ENCODE measurements around the gene RESF1. TPM values are rescaled to one million over a fixed set of nuclear protein-coding genes. Genes with fewer than 3 reads are reported as not detected.

The RESF1 gene
- total and polyA plus RNA-seq, 10 of the 15 experiments (the other 5 are each of a cell fraction or from before 2014, with no cell fraction given) = 18.9 to 81.8 (median 39.7) TPM

DNA sequence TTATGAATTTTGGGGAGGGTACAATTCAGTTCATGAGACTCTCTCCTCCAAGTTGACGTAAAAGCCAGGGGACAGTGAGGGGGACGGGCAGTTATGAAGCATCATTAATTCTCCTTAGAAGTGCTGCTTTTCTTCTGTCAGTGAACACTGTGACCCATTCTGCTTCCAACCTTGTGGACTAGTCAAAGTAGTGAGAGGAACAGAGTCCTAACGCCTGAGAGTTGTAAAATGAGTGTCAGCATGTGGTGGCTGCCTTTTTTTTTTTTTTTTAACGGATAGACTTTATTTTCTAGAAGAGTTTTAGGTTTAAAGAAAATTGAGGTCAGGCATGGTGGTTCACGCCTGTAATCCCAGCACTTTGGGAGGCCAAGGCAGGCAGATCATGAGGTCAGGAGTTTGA, 15.5 kb downstream of the RESF1 start:
- WGBS (ENCODE audit: insufficient coverage, insufficient replicate concordance, low lambda C conversion rate, missing lambda C conversion rate) = 91% methylated on average over 4 of the region's 5 CpGs
- CTCF ChIA-PET = no interaction called here

More for the DNA sequence above, 15.5 kb downstream of the RESF1 start:
- H4K20me1 ChIP-seq (ENCODE audit: control insufficient read depth, insufficient read depth) = no peaks in the 10 kb centered on the region
- SMC1A ChIA-PET (ENCODE audit: uncharacterized antibody, unreplicated experiment) = interaction anchor here (0.8 to 1.2 kb wide), 2 partner anchors 8 to 53 kb away, joined by 3 read pairs; no protein-coding TSS in a partner anchor
- DNase-seq (ENCODE audit: low read depth, low spot score) (no peak), FAIRE-seq (no peak), ATAC-seq (no peak)
- H3K9me3 ChIP-seq (replicated peaks; ENCODE audit: control insufficient read depth, insufficient read depth, low read length) = peaks cover 59% of the 10 kb centered on the region
- H3K27me3 ChIP-seq (replicated peaks in 1 of 2; ENCODE audit: control insufficient read depth in 2 of 2, insufficient read depth in 2 of 2, low read length in 1 of 2) = no peaks in the 10 kb centered on the region
- no peak overlapping the region for H3K27ac ChIP-seq (ENCODE audit: control insufficient read depth, insufficient read depth)
- intact Hi-C loops (cut with micrococcal nuclease; ENCODE audit: unreplicated experiment) = no loop called here
- no peak overlapping the region for H3K4me3 ChIP-seq
- no peak for TF ChIP-seq CHD1 (IDR thresholded peaks at IDR 0.05; ENCODE audit: low read depth, low read length)
- no peak for TF ChIP-seq WRNIP1 (IDR thresholded peaks at IDR 0.05; ENCODE audit: borderline replicate concordance, low read depth, low read length)
- no peak for TF ChIP-seq NR2C1 (IDR thresholded peaks at IDR 0.05)
- no peak for TF ChIP-seq ZBTB33 (IDR thresholded peaks at IDR 0.05)
- no peak for TF ChIP-seq IKZF2 (IDR thresholded peaks at IDR 0.05)
- TF ChIP-seq HCFC1 (IDR thresholded peaks at IDR 0.05; ENCODE audit: low read length) = no peak
- no peak for TF ChIP-seq RAD21 (IDR thresholded peaks at IDR 0.05; ENCODE audit: insufficient read depth, low read depth, low read length)
- no peak for TF ChIP-seq SMAD5 (IDR thresholded peaks at IDR 0.05; ENCODE audit: low read depth)
- TF ChIP-seq GATAD2B (conservative IDR thresholded peaks at IDR 0.05; ENCODE audit: low read depth) = no peak
- no peak for TF ChIP-seq NFYA (IDR thresholded peaks at IDR 0.05; ENCODE audit: borderline replicate concordance, low read depth, low read length)
- peaks cover 4% of the 10 kb centered on the region for H3K79me2 ChIP-seq (ENCODE audit: control insufficient read depth, insufficient read depth, low read length)
- in situ Hi-C loops (cut with MboI) = no loop called here
- RAD21 ChIA-PET (ENCODE audit: unreplicated experiment) = no interaction called here
- POLR2A ChIA-PET = no interaction called here
- peaks cover 13 to 42% of the 10 kb centered on the region in 2 experiments for H3K36me3 ChIP-seq (ENCODE audit: control insufficient read depth in 2 of 2, insufficient read depth in 2 of 2, low read length in 1 of 2)
- no peak overlapping the region for H3K9ac ChIP-seq (ENCODE audit: control insufficient read depth, insufficient read depth, low read length)
- no peaks in the 10 kb centered on the region for H3K4me1 ChIP-seq (ENCODE audit: control insufficient read depth, insufficient read depth, low read length)
- no TSS peak for BruUV-seq (replicated peaks)
- H2AFZ ChIP-seq (ENCODE audit: control insufficient read depth, low read depth, low read length) = no peak overlapping the region
- H3K4me2 ChIP-seq (ENCODE audit: control insufficient read depth, insufficient read depth) = no peak overlapping the region

Measured in GM12878 (cell line).